Measurements from ENCODE around the gene TESK2. TPM values are rescaled to one million over a fixed set of nuclear protein-coding genes. Genes with fewer than 3 reads are reported as not detected.
"Not testable (repeated sequence)": the region's sequence is repeated elsewhere in the genome, so short reads cannot be mapped to it uniquely, and the experiment has no call there.

The TESK2 gene
- total RNA-seq, 1 experiment from 2014 or later: 6.2 TPM

- Histone ChIP-seq H3K27ac (no peak overlapping the region), H3K4me3 (no peak overlapping the region), H3K4me1 (no peaks in the 10 kb centered on the region), H3K27me3 (no peaks in the 10 kb centered on the region), H3K36me3 (no peaks in the 10 kb centered on the region), H3K9me3 (replicated peaks) (no peaks in the 10 kb centered on the region)
- no peak for DNase-seq
These were observed 95.9 kb downstream of the TESK2 start for GRCh38 chr1:45395051-45395450.

GRCh38 chr1:45394342-45394741 lies 96.6 kb downstream of the TESK2 start:
- H3K4me1 ChIP-seq: no peaks in the 10 kb centered on the region
- H3K9me3 ChIP-seq (replicated peaks): no peaks in the 10 kb centered on the region
- no peak overlapping the region for H3K4me3 ChIP-seq
- DNase-seq: peak in 1 of 2 experiments; percentile 26
- H3K27ac ChIP-seq: no peak overlapping the region
- H3K27me3 ChIP-seq: no peaks in the 10 kb centered on the region
- H3K36me3 ChIP-seq: no peaks in the 10 kb centered on the region

- H3K9me3 ChIP-seq (replicated peaks): no peaks in the 10 kb centered on the region
- H3K27me3 ChIP-seq: no peaks in the 10 kb centered on the region
- DNase-seq: no peak
- H3K36me3 ChIP-seq: no peaks in the 10 kb centered on the region
- no peak overlapping the region for H3K4me3 ChIP-seq
- H3K4me1 ChIP-seq: no peaks in the 10 kb centered on the region
- no peak overlapping the region for H3K27ac ChIP-seq
These were observed 97.2 kb downstream of the TESK2 start for GRCh38 chr1:45393718-45394302.

GRCh38 chr1:45386219-45386618 lies 104.7 kb downstream of the TESK2 start:
- no peaks in the 10 kb centered on the region for H3K27me3 ChIP-seq

GRCh38 chr1:45385302-45385701 lies 105.7 kb downstream of the TESK2 start:
- Histone ChIP-seq H3K9me3 (replicated peaks) (no peaks in the 10 kb centered on the region), H3K4me1 (peaks cover 9% of the 10 kb centered on the region), H3K4me3 (no peak overlapping the region), H3K36me3 (no peaks in the 10 kb centered on the region), H3K27me3 (no peaks in the 10 kb centered on the region), H3K27ac (no peak overlapping the region)
- peak in 1 of 2 experiments; percentile 17 for DNase-seq

More at GRCh38 chr1:45386219-45386618, 104.7 kb downstream of the TESK2 start:
- Histone ChIP-seq H3K27ac (no peak overlapping the region), H3K4me3 (no peak overlapping the region), H3K9me3 (replicated peaks) (no peaks in the 10 kb centered on the region), H3K4me1 (peaks cover 9% of the 10 kb centered on the region), H3K36me3 (no peaks in the 10 kb centered on the region)
- no peak for DNase-seq

GRCh38 chr1:45384213-45384612 lies 106.8 kb downstream of the TESK2 start:
- not testable (repeated sequence) for H3K4me1 ChIP-seq; H3K9me3 ChIP-seq (replicated peaks); H3K27ac ChIP-seq; DNase-seq; H3K36me3 ChIP-seq; H3K27me3 ChIP-seq; H3K4me3 ChIP-seq

GRCh38 chr1:45383191-45383590 lies 107.8 kb downstream of the TESK2 start:
- Histone ChIP-seq H3K36me3 (no peaks in the 10 kb centered on the region), H3K27me3 (no peaks in the 10 kb centered on the region), H3K4me3 (no peak overlapping the region), H3K27ac (no peak overlapping the region), H3K4me1 (peaks cover 9% of the 10 kb centered on the region), H3K9me3 (replicated peaks) (no peaks in the 10 kb centered on the region)
- DNase-seq: no peak

GRCh38 chr1:45381243-45381642 lies 109.7 kb downstream of the TESK2 start:
- H3K9me3 ChIP-seq (replicated peaks): no peaks in the 10 kb centered on the region
- no peak for DNase-seq
- H3K4me3 ChIP-seq: no peak overlapping the region
- H3K27me3 ChIP-seq: no peaks in the 10 kb centered on the region
- peaks cover 9% of the 10 kb centered on the region for H3K4me1 ChIP-seq
- no peak overlapping the region for H3K27ac ChIP-seq
- no peaks in the 10 kb centered on the region for H3K36me3 ChIP-seq

GRCh38 chr1:45380730-45381129 lies 110.2 kb downstream of the TESK2 start:
- Histone ChIP-seq H3K36me3 (no peaks in the 10 kb centered on the region), H3K27me3 (no peaks in the 10 kb centered on the region), H3K9me3 (replicated peaks) (no peaks in the 10 kb centered on the region), H3K4me1 (peaks cover 7% of the 10 kb centered on the region), H3K27ac (no peak overlapping the region), H3K4me3 (no peak overlapping the region)
- DNase-seq: no peak

- no peak overlapping the region for H3K4me3 ChIP-seq
- H3K27ac ChIP-seq: no peak overlapping the region
- no peaks in the 10 kb centered on the region for H3K9me3 ChIP-seq (replicated peaks)
- no peak for DNase-seq
- H3K36me3 ChIP-seq: no peaks in the 10 kb centered on the region
- no peaks in the 10 kb centered on the region for H3K27me3 ChIP-seq
- H3K4me1 ChIP-seq: peaks cover 3% of the 10 kb centered on the region
These were observed 110.8 kb downstream of the TESK2 start for GRCh38 chr1:45380125-45380524.

- Histone ChIP-seq H3K36me3 (no peaks in the 10 kb centered on the region), H3K27ac (no peak overlapping the region), H3K4me3 (no peak overlapping the region), H3K4me1 (no peaks in the 10 kb centered on the region), H3K9me3 (replicated peaks) (no peaks in the 10 kb centered on the region), H3K27me3 (no peaks in the 10 kb centered on the region)
- no peak for DNase-seq
These were observed 111.4 kb downstream of the TESK2 start for GRCh38 chr1:45379524-45379923.

- Histone ChIP-seq H3K4me1 (no peaks in the 10 kb centered on the region), H3K9me3 (replicated peaks) (no peaks in the 10 kb centered on the region)
- no peak for DNase-seq
These were observed 112.8 kb downstream of the TESK2 start for GRCh38 chr1:45378184-45378583.

GRCh38 chr1:45375104-45376090 lies 115.6 kb downstream of the TESK2 start:
- Histone ChIP-seq H3K4me3 (no peak overlapping the region), H3K9me3 (replicated peaks) (no peaks in the 10 kb centered on the region), H3K27me3 (no peaks in the 10 kb centered on the region), H3K4me1 (no peaks in the 10 kb centered on the region), H3K36me3 (no peaks in the 10 kb centered on the region), H3K27ac (no peak overlapping the region)
- DNase-seq: no peak

More at GRCh38 chr1:45378184-45378583, 112.8 kb downstream of the TESK2 start:
- no peaks in the 10 kb centered on the region for H3K36me3 ChIP-seq
- H3K27me3 ChIP-seq: no peaks in the 10 kb centered on the region
- no peak overlapping the region for H3K27ac ChIP-seq
- H3K4me3 ChIP-seq: no peak overlapping the region

GRCh38 chr1:45373573-45373972 lies 117.4 kb downstream of the TESK2 start:
- Histone ChIP-seq H3K4me1 (no peaks in the 10 kb centered on the region), H3K27me3 (no peaks in the 10 kb centered on the region), H3K36me3 (no peaks in the 10 kb centered on the region), H3K4me3 (no peak overlapping the region), H3K27ac (no peak overlapping the region), H3K9me3 (replicated peaks) (no peaks in the 10 kb centered on the region)
- DNase-seq: no peak

GRCh38 chr1:45370575-45370974 lies 120.4 kb downstream of the TESK2 start:
- no peak overlapping the region for H3K27ac ChIP-seq
- no peaks in the 10 kb centered on the region for H3K27me3 ChIP-seq
- no peak overlapping the region for H3K4me3 ChIP-seq
- no peaks in the 10 kb centered on the region for H3K9me3 ChIP-seq (replicated peaks)
- no peak for DNase-seq
- H3K4me1 ChIP-seq: no peaks in the 10 kb centered on the region
- H3K36me3 ChIP-seq: no peaks in the 10 kb centered on the region

Data from SJCRH30 (cell line).